Limb (tissue), 2 donors: ENCODE data around the gene CASP8.
"Not testable (repeated sequence)": the region's sequence is repeated elsewhere in the genome, so short reads cannot be mapped to it uniquely, and the experiment has no call there.

Source experiments
- DNase-seq, 2 donors: peaks; one replicate each; pipeline ENCODE4 v3.0.0-alpha.2; 2016; ENCODE audit errors: extremely low spot score in 2 of 2

CASP8 gene

DNA sequence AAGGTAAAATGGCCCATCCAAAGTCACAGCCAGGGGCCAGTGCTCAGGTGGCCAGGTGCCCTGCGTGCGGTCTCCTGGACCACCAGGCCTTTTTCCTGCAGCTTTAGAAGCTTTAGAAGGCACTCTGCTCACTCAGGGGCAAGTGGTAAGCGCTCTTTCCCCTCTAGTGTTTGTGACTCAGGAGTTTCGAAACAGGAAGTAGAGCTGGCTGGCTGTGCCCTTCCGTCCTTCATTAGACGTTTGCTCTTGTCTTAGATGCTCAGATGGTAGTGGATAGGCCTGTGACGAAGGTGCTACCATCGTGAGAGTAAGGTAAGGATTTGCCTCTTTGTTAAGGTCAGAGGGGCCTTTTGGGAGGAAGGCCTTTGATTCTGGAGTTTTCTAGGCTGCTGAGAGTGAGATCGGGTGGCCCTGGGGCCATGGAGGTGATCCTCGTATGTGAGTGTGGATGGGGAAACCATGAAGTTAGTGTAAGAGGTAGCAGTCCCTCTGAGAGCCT, at the start of gene CASP8:
Gene CASP8 (plus strand): TSS at position 235 of the 499 bp plus-strand sequence. CDS start 5,951 bp downstream, outside the sequence.
- no peak for DNase-seq

DNA sequence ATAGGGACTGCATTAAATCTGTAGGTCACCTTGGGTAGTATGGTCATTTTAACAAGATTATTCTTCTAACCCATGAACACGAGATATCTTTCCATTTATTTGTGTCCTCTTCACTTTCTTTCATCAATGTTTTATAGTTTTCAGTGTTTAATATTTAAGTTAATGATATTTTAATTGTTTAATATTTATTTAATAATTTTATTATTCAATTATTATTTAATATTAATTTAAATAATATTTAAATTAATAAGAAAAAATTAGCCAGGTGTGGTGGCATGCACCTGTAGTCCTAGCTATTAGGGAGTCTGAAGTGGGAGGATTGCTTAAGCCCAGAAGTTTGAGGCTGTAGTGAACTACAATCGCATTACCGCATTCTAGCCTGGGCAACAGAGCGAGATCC, 44.4 kb upstream of the CASP8 start:
- DNase-seq = no peak

DNA sequence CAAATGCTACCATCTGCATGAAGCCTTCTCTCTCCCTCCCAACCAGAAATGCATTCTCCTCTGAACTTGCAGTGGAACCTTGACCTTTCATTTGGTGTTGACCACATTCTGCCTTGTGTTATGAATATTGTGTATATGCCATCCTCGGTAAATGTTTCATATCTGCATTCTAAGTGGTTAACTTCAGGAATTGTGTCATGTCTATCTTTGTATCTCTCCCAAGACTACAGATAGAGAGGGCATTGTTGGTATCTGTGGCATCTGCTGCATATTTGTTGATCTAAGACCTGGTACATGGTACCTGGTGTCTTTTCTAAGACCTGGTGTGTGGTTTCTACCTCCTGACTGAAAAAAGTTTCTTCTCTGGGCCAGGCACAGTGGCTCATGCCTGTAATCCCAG, 43.4 kb upstream of the CASP8 start:
- DNase-seq = no peak

DNA sequence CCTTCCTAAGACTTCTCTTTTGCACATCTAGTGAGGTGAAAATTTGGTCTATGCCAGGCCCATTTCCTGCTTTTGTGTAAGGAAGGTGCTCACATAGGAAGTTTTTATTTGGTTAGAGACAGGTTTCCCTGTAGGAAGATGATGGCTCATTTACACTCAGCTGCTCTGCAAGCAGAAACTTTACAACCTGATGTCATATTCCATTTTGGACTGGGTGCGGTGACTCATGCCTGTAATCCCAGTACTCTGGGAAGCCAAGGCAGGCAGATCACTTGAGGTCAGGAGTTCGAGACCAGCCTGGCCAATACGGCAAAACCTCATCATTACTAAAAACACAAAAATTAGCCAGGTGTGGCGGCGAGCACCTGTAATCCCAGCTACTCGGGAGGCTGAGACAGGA, 41.6 kb upstream of the CASP8 start:
- no peak for DNase-seq

DNA sequence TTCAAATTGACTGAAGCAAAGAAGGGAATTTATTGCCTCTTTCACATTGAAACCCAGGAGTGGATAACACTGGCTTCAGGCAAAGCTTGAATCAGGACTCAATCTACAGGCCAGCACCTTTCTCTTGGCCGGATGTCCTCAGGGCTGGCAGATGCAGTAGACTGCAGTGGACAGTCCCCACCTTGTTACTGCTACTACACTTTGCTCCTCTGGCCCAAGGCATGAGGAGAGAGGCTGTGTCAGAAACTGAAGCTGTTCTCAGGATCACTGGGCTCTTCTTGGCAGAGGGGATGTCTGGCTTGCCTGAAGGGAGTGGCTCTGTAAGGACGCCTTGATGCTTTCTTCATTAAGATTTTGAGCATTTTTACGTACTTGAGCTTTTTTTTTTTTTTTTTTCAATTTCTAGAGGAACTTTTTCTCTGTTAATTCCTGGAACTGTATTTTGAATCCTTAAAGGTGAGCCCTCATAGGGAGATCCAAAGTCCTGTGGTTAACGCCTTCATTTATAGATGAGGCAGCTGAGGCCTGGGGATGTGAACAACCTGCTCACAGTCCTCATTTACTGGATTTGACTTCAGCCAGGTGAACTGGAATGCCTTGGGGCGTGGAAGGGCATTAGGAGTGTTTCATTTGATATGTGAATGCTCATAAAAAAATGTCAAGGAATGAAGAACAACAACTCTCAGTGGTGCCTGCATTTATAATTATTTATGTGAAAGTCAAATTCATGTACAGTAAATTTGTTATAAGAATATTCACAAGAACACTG, 40.8 kb upstream of the CASP8 start:
- DNase-seq = no peak

DNA sequence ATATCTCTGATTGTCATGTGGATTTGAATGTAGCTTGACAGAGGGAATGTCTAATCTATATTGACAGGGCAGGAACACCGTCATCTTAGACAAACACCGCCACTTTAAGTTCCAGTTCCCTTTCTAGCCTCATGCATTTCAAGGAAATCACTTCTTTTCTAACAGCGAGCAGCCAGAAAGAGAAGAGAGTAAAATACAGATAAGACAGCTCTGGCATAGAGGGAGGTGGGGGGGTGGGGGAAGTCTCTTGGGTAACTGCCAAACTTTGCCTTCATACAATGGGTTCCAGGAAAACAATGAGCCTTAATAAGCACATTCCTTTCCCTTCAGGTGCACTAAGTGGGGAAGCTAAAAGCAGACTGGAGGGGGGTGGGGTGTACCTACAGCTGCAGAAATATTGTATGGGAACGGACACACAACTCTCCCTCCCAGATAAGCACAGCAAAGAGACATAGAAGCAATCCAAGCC, 40.2 kb upstream of the CASP8 start:
- no peak for DNase-seq

DNA sequence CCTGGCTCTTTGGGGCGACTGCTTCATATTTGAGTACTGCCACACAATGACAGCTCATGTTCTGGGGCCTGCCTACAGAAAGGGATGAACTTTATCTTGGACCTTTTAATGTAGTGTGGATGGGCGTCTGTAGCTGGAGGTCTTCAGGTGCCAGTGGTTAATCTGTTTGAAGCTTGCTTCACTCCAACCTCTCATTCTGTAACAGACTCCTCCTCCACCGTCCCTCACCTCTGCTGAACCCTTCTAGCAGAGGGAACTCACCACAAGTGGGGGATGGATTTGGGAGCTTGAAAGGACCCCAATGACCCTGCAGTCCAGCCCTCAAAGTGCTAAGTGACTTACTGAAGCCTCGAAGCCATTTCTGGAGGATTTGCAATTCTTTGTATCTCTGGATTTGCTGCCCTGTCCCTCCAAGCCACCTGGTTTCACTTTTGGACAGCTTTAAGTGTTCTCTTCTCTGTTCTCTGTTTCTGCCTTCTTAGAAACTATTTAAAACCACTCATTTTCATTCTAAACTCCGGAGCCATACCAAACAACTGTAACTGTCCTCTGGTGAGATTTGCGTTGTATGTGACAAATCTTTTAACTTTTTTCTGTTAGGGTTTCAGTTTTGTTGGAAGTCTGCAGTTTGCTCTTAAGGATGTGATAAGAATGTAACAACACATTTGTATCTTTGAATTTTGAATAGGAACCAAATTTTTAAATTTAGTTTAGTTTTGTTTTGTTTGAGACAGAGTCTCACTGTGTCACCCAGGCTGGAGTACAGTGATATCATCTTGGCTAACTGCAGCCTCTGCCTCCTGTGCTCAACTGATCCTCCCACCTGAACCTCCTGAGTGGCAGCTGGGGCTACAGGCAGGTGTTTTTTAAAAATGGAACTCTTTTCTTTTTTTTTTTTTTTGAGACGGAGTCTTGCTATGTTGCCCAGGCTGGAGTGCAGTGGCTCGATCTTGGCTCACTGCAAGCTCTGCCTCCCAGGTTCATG, 37.0 kb upstream of the CASP8 start:
- no peak for DNase-seq

DNA sequence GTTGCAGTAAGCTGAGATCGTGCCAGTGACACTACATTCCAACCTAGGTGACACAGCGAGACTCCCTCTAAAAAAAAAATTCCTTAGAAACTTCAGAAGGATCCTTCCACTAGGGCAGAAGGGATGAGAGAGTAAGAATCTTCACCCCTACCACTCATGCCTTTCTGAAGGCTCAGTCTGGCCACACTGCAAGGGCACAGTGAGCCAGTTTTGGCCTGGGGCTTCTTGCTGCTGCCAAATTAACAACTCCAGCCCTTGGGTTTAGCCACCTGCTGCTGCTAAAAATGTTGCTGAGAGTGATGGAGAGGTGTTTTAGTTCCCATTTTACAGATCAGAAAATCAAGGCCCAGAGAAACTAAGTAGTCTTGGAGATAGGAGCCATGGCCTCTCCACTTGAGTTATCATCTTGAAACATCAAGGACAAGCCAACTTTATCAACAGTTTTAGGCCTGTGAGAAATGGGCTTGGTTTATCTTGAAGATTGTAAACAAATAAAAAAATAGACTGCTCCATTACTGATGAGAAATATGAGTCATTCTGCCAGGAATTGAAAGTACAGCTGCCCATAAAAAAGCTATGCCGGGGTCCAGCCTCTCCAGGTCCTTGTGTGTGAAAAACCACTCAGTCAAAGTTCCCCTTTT, 31.9 kb upstream of the CASP8 start:
- no peak for DNase-seq

DNA sequence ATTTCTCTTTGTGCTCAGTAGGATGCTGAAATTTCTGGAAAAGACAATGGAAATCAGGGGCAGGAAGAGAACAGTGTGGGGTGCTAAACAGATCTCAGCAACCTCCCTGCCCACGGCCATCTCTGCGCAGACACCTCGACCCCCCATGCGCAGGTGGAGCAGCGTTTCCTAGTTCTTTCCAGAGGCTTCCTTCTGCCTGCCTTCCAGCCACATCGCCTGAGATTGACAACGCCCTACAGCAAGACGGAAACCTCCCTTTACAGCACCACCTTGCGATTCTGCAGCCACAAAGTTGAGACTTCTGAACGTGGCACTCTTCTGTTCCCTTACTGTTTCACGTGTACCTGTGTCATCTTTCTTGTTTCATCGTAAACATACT, 31.4 kb upstream of the CASP8 start:
- no peak for DNase-seq

DNA sequence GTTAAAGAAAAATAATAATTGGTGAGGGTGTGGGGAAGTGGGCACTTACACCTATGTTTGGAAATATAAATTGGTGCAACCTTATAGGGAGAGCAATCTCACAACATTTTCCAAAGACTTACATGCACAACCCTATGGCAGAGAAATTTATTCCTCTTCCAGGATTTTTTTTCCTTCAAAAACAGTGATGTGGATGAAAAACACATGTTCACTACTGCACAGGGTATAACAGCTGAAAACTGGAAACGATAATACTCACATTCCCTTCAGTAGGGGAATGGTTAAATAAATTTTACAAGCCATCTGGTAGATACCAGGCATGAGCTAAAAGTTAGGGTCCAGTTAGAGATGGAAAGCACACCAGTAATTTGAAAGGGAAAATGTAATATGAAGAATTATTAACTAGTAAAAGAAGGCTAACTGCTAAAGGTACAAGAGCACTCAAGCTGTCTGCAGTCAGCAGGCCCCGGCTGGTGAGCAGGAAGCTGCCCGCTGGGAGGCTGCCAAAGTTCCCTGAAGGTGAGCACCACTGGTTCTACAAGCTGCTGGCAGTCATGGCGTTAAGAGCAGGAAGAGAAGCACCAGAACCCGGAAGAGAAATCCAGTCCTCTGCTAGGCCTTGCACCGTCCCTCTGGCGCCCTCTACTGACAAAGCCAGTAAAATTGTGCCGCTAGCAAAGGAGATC, 28.4 kb upstream of the CASP8 start:
- peak; percentile 81 to 88 for DNase-seq

DNA sequence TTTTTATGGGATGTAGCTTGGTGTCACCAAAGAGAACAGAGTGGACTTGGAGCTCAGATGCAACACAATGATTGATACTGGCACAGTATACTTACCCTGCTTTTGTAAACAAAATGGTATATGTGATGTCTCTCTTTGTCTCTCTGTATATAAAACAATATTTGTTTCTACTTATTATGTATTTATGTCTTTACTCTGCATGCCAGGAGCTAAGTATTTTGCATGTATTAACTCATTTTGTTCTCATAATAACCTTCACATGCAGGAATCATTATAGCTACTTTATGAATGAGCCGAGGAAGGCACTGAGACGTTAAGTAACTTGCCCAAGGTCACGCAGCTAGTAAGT, 27.9 kb upstream of the CASP8 start:
- DNase-seq = no peak

DNA sequence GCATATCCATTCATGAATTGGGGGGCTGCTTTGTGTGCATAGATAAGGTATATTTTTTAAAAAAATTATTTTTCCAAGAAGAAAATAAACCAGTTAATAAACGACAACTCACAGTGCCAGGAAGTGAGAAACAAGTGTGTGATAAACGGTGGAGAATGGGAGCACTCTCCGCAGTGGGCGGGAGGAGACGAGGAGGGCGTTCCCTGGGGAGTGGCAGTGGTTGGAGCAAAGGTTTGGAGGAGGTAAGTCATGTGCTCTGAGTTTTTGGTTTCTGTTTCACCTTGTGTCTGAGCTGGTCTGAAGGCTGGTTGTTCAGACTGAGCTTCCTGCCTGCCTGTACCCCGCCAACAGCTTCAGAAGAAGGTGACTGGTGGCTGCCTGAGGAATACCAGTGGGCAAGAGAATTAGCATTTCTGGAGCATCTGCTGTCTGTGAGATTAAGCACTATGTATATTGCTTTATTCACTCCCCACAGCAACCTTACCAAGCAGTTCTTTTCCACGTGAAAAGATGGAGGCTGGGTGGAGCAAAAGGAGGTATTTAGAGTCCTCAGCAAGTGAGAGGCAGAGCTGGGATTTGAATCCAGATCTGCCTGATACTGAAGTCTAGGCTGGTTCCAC, 27.0 kb upstream of the CASP8 start:
- DNase-seq = no peak

DNA sequence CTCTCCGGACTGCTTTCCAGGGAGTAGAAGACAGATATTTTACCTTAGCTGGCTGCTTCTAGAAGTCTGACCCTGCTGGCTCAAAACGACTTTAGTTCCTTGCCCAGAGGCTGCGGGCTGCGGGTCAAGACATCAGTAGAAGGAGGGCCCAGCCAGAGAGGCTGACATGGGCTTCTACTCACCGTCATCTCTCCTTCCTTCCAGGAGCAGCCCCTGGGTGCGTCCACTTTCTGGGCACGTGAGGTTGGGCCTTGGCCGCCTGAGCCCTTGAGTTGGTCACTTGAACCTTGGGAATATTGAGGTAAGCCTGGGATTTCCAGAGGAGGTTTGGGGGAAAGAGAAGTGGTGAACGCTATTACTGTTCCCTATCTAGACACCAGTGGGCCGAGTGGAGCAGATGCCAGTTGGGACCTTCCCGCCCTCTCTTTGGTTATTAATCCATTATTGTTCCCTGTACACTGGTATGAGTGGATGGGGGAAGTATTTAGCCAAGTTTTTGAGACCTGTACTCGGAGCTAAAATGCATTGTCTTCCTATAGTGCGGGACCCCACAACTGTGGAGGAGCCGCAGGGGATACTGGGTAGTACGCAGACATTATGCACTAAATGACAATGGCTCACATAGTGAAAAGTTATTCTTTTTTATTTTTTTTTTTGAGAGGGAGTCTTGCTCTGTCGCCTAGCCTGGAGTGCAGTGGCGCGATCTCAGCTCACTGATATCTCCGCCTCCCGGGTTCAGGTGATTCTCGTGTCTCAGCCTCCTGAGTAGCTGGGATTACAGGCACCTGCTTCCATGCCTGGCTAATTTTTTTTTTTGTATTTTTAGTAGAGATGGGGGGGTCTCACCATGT, 26.3 kb upstream of the CASP8 start:
- DNase-seq = no peak

DNA sequence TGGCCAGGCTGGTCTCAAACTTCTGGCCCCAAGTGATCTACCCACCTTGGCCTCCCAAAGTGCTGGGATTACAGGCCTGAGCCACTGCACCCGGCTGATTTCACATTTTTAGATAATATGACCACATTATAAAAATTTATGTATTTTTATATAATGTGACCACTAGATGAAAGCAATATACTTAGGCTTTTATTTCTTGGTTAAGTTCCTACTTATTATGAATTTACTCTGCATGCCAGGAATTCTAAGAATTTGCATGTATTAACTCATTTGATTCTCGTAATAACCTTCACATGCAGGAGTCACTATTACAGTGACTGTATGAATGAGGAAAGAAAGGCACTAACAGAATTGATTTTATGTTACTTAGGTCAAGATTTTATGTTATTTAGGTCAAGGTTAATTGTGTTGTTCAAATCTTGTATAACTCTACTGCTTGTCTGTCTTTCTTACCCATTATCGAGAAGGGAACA, 25.6 kb upstream of the CASP8 start:
- no peak for DNase-seq

DNA sequence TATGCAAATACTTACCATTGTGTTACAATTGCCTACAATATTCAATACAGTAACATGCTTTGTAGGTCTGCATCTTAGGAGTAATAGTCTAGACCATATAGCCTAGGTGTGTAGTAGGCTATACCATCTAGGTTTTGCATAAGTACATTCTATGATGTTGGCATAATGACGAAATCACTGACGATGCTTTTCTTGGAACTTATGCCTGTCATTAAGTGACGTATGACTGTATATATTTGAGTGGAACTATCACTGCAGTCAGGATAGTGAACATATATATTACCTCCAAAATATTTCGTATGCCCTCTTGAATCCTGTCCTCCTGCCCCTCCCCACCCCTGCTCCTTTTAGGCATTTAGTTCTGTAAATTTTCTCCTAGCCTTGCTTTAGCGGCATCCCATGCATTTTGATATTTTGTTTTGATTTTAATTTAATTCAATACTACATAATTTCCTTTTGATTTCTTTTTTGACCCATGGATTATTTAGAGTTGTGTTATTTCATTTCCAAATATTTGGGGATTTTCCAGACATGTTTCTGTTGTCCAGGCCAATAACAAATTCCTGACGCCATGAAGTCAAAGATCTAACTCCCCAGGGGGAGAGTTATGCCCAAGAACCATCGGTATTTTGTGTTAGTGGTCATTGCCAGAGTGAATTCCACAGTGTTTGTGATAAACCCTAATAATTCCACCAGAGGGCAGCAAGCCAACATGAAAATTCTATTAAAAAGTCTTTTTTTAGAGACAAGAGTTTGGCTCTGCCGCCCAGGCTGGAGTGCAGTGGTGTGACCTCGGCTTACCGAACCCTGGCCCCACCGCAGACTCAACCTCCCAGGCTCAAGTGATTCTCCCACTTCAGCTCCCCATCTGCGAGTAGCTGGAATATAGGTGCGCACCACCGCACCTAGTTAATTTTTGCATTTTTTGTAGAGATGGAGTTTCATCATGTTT, 24.2 kb upstream of the CASP8 start:
- DNase-seq = peak; percentile 46 to 66

DNA sequence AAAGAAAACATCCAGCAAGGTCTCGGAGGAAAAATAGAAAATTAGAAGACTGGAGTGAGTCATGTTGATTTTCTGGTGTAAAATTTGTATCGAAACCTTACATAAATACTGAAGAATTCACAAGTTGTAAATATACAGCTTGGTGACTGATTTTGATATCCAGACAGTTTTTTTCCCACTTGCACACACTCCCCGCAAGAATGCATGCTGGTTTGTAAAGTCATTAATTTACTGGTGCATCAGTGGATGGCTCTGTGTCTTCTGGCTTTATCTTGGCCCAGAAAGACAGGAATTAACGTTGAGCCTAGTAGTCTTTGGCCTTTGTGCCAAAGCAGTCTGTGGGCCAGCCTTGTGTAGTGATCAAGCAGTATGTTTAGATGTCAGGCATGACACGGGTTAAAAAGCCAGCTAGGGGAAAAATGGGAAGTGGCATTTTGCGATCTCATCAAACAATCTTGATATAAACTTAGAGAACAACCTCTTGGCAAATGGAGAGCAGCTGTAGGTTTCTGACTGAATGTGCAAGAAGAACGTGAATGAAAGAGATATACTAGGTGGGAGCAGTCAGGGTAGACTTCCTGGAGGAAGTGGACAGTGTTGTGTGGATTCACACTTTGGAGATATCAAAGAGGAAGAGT, 22.7 kb upstream of the CASP8 start:
- DNase-seq = no peak

DNA sequence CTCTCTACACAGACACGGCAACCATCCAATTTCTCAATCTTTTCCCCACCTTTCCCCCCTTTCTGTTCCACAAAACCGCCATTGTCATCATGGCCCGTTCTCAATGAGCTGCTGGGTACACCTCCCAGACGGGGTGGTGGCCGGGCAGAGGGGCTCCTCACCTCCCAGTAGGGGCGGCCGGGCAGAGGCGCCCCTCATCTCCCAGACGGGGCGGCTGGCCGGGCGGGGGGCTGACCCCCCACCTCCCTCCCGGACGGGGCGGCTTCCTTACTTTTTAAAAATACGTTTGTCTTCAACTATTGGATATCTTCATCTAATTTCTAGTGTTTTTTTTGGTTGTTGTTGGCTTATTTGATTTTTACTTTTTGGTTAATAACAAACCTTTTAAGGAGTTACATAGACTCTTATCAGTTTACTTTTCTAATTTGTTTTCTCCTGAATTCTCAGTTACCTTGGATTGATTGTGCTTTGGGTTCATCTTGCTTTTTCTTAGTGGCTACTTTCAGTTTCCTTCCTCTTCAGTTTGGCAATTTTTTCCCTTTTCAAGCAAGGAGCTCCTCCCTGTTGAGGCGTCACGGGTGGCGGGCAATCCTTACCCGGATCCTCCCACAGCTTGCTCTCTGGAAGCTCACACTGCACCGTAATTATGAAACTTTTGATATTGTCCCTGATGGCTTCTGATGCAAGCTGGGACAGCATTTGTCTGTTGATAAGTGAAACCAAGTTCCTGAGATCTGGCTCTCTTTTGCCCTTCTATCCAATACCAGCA, 21.0 kb upstream of the CASP8 start:
- DNase-seq = not testable (repeated sequence)
